CD8-positive, alpha-beta memory T cell (primary cell): ENCODE results near the gene VPS13D. TPM values are rescaled to one million over a fixed set of nuclear protein-coding genes. Genes with fewer than 3 reads are reported as not detected.

ENCODE experiments used
- CTCF ChIA-PET: fragments of 350-600 bp; sonication (Branson Sonifier 250); formaldehyde crosslinking; loops from one replicate; lab custom pipeline; 2021; ENCODE audit warnings: antibody characterized with exemption; lab: Charles Lee
- POLR2A ChIA-PET: fragments of 350-600 bp; sonication (Branson Sonifier 250); formaldehyde crosslinking; loops from one replicate; lab custom pipeline; 2021; ENCODE audit warnings: antibody characterized with exemption; lab: Charles Lee
- DNase-seq, 5 donors: peaks; one replicate each; pipeline versions ENCODE4 v3.0.0 to v3.0.0-alpha.2; 2020 to 2022; ENCODE audit warnings: mixed read lengths in 1 of 5
- H3K27ac ChIP-seq: one replicate; pipeline ENCODE4 v1.7.0; 2013; ENCODE audit warnings: low read depth, mild to moderate bottlenecking, low read length, moderate library complexity
- H3K27me3 ChIP-seq: 2 replicates; pipeline ENCODE4 v1.7.0; 2013; ENCODE audit warnings: low read length, mild to moderate bottlenecking; ENCODE audit not compliant: insufficient read depth, poor library complexity, severe bottlenecking
- H3K36me3 ChIP-seq: 2 replicates; pipeline ENCODE4 v1.7.0; 2013; ENCODE audit warnings: mild to moderate bottlenecking, low read length, moderate library complexity; ENCODE audit not compliant: insufficient read depth
- H3K4me1 ChIP-seq: 2 replicates; pipeline ENCODE4 v1.7.0; 2013; ENCODE audit warnings: mild to moderate bottlenecking, low read length, moderate library complexity; ENCODE audit not compliant: insufficient read depth
- H3K4me3 ChIP-seq: 2 replicates; pipeline ENCODE4 v1.7.0; 2013; ENCODE audit warnings: mild to moderate bottlenecking, low read length
- H3K9me3 ChIP-seq: 2 replicates; pipeline ENCODE4 v1.7.0; 2013; ENCODE audit warnings: mild to moderate bottlenecking, low read length
- H3K27ac Mint-ChIP-seq, 8 donors: one replicate each; pipeline ENCODE4 v1.8.0; 2020 to 2021; ENCODE audit warnings: mixed read lengths in 8 of 8, mild to moderate bottlenecking in 6 of 8, inconsistent platforms in 3 of 8, moderate library complexity in 3 of 8
- H3K27me3 Mint-ChIP-seq, 2 donors: one replicate each; pipeline ENCODE4 v1.8.0; 2020 to 2021; ENCODE audit warnings: mixed read lengths in 2 of 2, mild to moderate bottlenecking in 1 of 2, moderate library complexity in 1 of 2
- H3K36me3 Mint-ChIP-seq, 3 donors: one replicate each; pipeline ENCODE4 v1.8.0; 2020 to 2021; ENCODE audit warnings: mixed read lengths in 3 of 3, inconsistent platforms in 1 of 3, mild to moderate bottlenecking in 1 of 3
- H3K4me1 Mint-ChIP-seq, 3 donors: one replicate each; pipeline ENCODE4 v1.8.0; 2020 to 2021; ENCODE audit warnings: mixed read lengths in 3 of 3, inconsistent platforms in 1 of 3, mild to moderate bottlenecking in 1 of 3
- H3K4me3 Mint-ChIP-seq, 7 donors: one replicate each; pipeline ENCODE4 v1.8.0; 2020 to 2021; ENCODE audit warnings: mixed read lengths in 7 of 7, mild to moderate bottlenecking in 6 of 7, moderate library complexity in 4 of 7, inconsistent platforms in 2 of 7
- H3K9me3 Mint-ChIP-seq, 5 donors: one replicate each; pipeline ENCODE4 v1.8.0; 2020 to 2022; ENCODE audit warnings: mixed read lengths in 5 of 5, mild to moderate bottlenecking in 3 of 5, moderate library complexity in 2 of 5, inconsistent platforms in 1 of 5
- polyA plus RNA-seq: library from polyadenylated mRNA; unstranded; fragments of 300-500 nt; fragmentation: Illumina TruSeq; gene quantifications from one replicate; pipeline ENCODE4 v1.2.3, GENCODE V29; 2021
- total RNA-seq, 2 experiments: library from RNA; stranded (reverse); gene quantifications; one replicate each; pipeline ENCODE4 v1.2.3, GENCODE V29; 2021

VPS13D gene
- total and polyA plus RNA-seq, 3 experiments from 2014 or later, result 9.7 to 28.5 (median 24.1) TPM

DNA sequence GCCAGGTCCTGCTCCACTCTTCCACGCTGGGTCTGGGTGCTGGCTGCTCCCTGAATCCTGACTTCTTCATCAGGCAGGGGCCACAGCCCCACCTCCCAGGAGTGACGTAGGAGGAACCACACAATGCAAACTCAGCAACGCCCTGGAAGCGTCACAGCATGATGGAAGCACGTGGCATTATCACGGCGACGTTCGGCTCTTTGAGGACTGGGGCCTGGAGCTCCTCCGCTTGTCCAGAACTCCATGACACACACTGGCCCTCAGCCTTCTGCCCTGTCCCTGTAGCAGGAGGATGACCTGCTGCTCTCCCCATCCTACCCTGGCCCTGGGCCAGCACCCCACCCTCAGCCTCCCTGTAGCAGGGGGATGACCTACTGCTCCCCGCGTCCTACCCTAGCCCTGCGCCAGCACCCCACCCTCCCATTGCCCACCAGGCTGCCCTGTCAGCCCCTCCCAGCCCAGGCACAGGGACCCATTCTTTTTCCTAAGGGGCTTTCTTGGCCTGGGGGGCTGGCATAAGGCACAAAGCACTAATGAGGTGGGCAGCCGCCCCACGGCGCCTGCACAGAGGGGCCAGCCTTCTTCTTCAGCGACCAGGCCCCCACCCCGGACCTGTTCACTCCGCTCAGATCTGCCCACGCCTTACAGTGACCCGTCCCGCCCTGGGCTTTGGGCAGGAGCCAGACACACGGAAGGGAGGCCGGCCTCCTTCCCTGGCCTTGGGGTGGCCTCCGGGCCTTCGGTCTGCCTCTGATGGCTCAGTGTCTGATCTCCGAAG lies 322.5 kb downstream of the VPS13D start:
- Mint-ChIP-seq H3K36me3 (no peaks in the 10 kb centered on the region), H3K4me3 (no peak overlapping the region), H3K4me1 (no peaks in the 10 kb centered on the region), H3K27me3 (peaks cover 0 to 2% of the 10 kb centered on the region in 2 donors), H3K9me3 (no peaks in the 10 kb centered on the region), H3K27ac (no peak overlapping the region)
- H3K4me1 ChIP-seq, result no peaks in the 10 kb centered on the region
- ChIA-PET CTCF (no interaction called here), POLR2A (no interaction called here)
- no peak for DNase-seq
- H3K4me3 ChIP-seq, result no peak overlapping the region
- H3K9me3 ChIP-seq, result no peaks in the 10 kb centered on the region
- H3K27me3 ChIP-seq, result no peaks in the 10 kb centered on the region
- H3K27ac ChIP-seq, result no peak overlapping the region
- H3K36me3 ChIP-seq, result no peaks in the 10 kb centered on the region

DNA sequence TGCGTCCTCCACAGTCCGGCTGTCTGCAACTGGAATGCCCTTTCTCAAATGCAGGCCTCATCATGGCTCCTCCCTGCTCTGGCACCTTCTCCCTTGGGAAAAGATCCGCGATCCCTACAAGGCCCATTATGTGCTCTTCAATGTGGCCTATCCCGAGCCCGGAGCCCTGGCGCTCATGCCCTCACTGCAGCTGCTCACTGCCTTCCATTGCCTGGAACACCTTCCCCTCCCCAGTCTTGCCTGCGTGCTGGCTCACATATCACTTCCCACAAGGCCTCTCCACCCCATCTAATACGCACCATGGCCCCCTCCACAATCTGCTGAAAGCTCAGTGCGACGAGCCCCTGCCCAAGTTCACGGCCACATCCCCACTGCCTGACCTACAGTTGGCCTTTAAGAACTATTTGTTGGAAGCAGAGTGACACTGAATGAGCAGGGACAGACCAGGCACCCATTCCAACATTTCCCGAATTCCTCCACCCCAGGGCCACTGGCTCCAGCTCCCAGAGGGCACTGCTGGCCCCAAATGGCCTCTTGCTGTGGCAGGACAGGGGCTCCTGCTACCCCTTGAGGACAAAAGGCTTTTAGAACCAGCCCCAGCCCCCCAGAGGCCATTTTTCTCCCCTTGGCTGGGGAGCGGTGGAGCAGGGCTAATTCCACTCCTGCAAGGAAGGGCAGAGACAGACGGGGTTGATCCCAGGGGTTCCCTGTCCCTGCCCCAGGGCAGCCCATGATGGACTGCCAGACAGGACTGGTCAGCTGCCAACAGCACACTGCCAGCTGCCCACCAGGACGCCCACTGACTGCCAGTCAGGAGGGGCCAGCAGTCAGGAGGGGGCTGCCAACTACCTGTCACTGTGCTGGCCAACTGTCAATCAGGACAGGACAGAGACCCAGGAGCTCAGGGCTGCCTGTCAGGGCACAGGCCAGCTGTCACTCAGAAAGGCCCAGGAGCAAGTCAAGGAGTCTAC lies 323.4 kb downstream of the VPS13D start:
- H3K27me3 ChIP-seq, result no peaks in the 10 kb centered on the region
- H3K4me1 Mint-ChIP-seq, result no peaks in the 10 kb centered on the region
- H3K36me3 Mint-ChIP-seq, result no peaks in the 10 kb centered on the region
- no peaks in the 10 kb centered on the region for H3K4me1 ChIP-seq
- no peak for DNase-seq
- H3K27ac ChIP-seq, result no peak overlapping the region
- no peaks in the 10 kb centered on the region for H3K9me3 Mint-ChIP-seq
- peaks cover 0 to 2% of the 10 kb centered on the region in 2 donors for H3K27me3 Mint-ChIP-seq
- POLR2A ChIA-PET, result no interaction called here
- no peaks in the 10 kb centered on the region for H3K9me3 ChIP-seq
- H3K36me3 ChIP-seq, result no peaks in the 10 kb centered on the region
- no peak overlapping the region for H3K4me3 ChIP-seq
- CTCF ChIA-PET, result no interaction called here
- no peak overlapping the region for H3K27ac Mint-ChIP-seq
- H3K4me3 Mint-ChIP-seq, result no peak overlapping the region

DNA sequence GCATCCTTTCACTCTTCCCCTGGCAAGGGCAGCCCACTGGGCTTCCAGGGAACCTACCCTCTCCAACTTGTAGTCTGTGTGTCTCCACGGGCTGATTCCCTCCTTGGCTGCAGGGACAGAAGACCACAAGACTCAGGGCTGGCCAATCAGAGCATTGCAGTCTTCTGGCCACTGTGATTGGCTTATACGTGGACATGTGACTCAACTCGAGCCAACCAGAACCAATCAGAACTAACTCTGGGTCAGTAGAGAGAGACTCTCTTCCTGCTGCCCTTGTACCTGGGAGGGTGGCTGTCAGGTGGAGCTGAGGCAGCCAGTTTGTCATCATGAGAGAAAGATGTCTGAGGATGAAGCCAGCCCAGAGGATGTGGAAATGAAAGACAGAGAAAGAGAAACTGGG lies 324.1 kb downstream of the VPS13D start:
- H3K4me1 ChIP-seq, result no peaks in the 10 kb centered on the region
- no peak overlapping the region for H3K4me3 ChIP-seq
- Mint-ChIP-seq H3K27me3 (peaks cover 0 to 2% of the 10 kb centered on the region in 2 donors), H3K36me3 (no peaks in the 10 kb centered on the region), H3K4me3 (no peak overlapping the region), H3K27ac (no peak overlapping the region), H3K4me1 (no peaks in the 10 kb centered on the region), H3K9me3 (no peaks in the 10 kb centered on the region)
- no peak overlapping the region for H3K27ac ChIP-seq
- H3K36me3 ChIP-seq, result no peaks in the 10 kb centered on the region
- CTCF ChIA-PET, result no interaction called here
- no peaks in the 10 kb centered on the region for H3K27me3 ChIP-seq
- no peak for DNase-seq
- no peaks in the 10 kb centered on the region for H3K9me3 ChIP-seq
- POLR2A ChIA-PET, result no interaction called here

DNA sequence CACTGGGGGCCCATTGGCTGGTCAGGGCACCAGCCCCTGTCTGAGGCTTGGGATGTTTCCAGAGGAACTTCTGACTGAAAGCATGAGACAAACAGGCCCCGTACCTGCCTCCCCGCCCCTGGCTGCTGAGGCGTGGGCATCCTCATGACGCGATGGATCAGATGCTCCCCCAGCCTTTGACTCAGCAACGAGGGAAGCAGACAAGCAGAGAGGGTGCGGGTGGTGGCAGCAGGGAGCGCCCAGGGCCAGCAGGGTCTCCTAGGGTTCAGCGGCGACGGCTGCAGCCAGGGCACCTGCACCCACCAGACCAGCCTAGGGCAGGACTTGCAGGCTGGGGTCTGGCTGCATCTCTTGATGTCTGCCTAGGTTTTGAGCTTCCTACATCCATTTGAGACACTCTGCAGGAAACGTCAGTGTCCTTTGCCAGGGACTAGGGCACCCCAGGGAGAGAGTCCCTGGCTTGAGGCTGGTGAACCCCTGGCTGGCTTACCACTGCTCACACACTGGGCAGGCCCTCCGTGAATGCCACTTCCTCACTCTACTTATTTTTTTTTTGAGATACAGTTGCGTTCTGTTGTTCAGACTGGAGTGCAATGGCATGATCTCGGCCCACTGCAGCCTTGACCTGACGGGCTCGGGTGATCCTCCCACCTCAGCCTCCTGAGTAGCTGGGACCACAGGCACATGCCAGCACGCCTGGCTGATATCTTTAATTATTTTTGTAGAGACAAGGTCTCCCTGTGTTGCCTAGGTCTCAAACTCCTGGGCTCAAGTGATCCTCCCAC lies 324.9 kb downstream of the VPS13D start:
- H3K27me3 Mint-ChIP-seq, result peaks cover 0 to 4% of the 10 kb centered on the region in 2 donors
- H3K4me1 Mint-ChIP-seq, result no peaks in the 10 kb centered on the region
- Histone ChIP-seq H3K4me1 (no peaks in the 10 kb centered on the region), H3K9me3 (no peaks in the 10 kb centered on the region), H3K27ac (no peak overlapping the region), H3K27me3 (no peaks in the 10 kb centered on the region), H3K36me3 (no peaks in the 10 kb centered on the region), H3K4me3 (no peak overlapping the region)
- H3K4me3 Mint-ChIP-seq, result no peak overlapping the region
- POLR2A ChIA-PET, result no interaction called here
- CTCF ChIA-PET, result no interaction called here
- no peak for DNase-seq
- no peaks in the 10 kb centered on the region for H3K9me3 Mint-ChIP-seq
- H3K27ac Mint-ChIP-seq, result no peak overlapping the region
- H3K36me3 Mint-ChIP-seq, result no peaks in the 10 kb centered on the region

- Mint-ChIP-seq H3K36me3 (no peaks in the 10 kb centered on the region), H3K27me3 (peaks cover 0 to 4% of the 10 kb centered on the region in 2 donors), H3K9me3 (no peaks in the 10 kb centered on the region), H3K4me3 (no peak overlapping the region), H3K4me1 (no peaks in the 10 kb centered on the region), H3K27ac (peak overlapping the region in 1 of 8 donors; percentile 37)
- Histone ChIP-seq H3K27me3 (no peaks in the 10 kb centered on the region), H3K4me1 (no peaks in the 10 kb centered on the region), H3K9me3 (no peaks in the 10 kb centered on the region), H3K4me3 (no peak overlapping the region), H3K36me3 (no peaks in the 10 kb centered on the region), H3K27ac (no peak overlapping the region)
- CTCF ChIA-PET, result interaction anchor here (1.3 kb wide), 1 partner anchor 63 kb away, joined by 4 read pairs; the partner anchor contains the start of gene DHRS3
- DNase-seq, result no peak
- POLR2A ChIA-PET, result no interaction called here
Measured at GRCh38 chr1:12555411-12556367, 325.9 kb downstream of the VPS13D start.

- no peaks in the 10 kb centered on the region for H3K4me1 ChIP-seq
- no peaks in the 10 kb centered on the region for H3K36me3 ChIP-seq
- Mint-ChIP-seq H3K27me3 (peaks cover 0 to 4% of the 10 kb centered on the region in 2 donors), H3K36me3 (no peaks in the 10 kb centered on the region), H3K4me1 (no peaks in the 10 kb centered on the region), H3K9me3 (no peaks in the 10 kb centered on the region), H3K27ac (no peak overlapping the region), H3K4me3 (no peak overlapping the region)
- no peak overlapping the region for H3K27ac ChIP-seq
- POLR2A ChIA-PET, result no interaction called here
- no peak for DNase-seq
- no peaks in the 10 kb centered on the region for H3K9me3 ChIP-seq
- no peaks in the 10 kb centered on the region for H3K27me3 ChIP-seq
- H3K4me3 ChIP-seq, result no peak overlapping the region
- CTCF ChIA-PET, result interaction anchor here (1.3 kb wide), 1 partner anchor 62 kb away, joined by 4 read pairs; the partner anchor contains the start of gene DHRS3
Measured at GRCh38 chr1:12556368-12556930, 326.6 kb downstream of the VPS13D start.
